Fibroblast of peridontal ligament (primary cell): ENCODE measurements around the gene TBC1D10A.

Experiments used
- DNase-seq: peaks from one replicate; pipeline ENCODE4 v3.0.0-alpha.2; 2010; ENCODE audit errors: extremely low read depth

Gene TBC1D10A

GRCh38 chr22:30320021-30320556 lies 6.7 kb downstream of the TBC1D10A start:
- no peak for DNase-seq

- no peak for DNase-seq
These were observed 7.8 kb downstream of the TBC1D10A start for GRCh38 chr22:30318799-30319419.

GRCh38 chr22:30317778-30318177 lies 9.0 kb downstream of the TBC1D10A start:
- no peak for DNase-seq

GRCh38 chr22:30315962-30316576 lies 10.7 kb downstream of the TBC1D10A start:
- DNase-seq = peak; percentile 73

GRCh38 chr22:30314915-30315314 lies 11.8 kb downstream of the TBC1D10A start:
- DNase-seq = no peak

- no peak for DNase-seq
These were observed 13.0 kb downstream of the TBC1D10A start for GRCh38 chr22:30313527-30314363.

GRCh38 chr22:30312053-30312452 lies 14.7 kb downstream of the TBC1D10A start:
- DNase-seq = peak; percentile 89

- peak; percentile 96 for DNase-seq
These were observed 15.6 kb downstream of the TBC1D10A start for GRCh38 chr22:30310881-30311771.

GRCh38 chr22:30309951-30310741 lies 16.6 kb downstream of the TBC1D10A start:
- peak; percentile 84 for DNase-seq

- no peak for DNase-seq
These were observed 18.1 kb downstream of the TBC1D10A start for GRCh38 chr22:30308518-30309230.

- no peak for DNase-seq
These were observed 18.6 kb downstream of the TBC1D10A start for GRCh38 chr22:30308093-30308492.

GRCh38 chr22:30307041-30307574 lies 19.6 kb downstream of the TBC1D10A start:
- DNase-seq = no peak

GRCh38 chr22:30306627-30307011 lies 20.1 kb downstream of the TBC1D10A start:
- DNase-seq = no peak

- DNase-seq = no peak
These were observed 20.7 kb downstream of the TBC1D10A start for GRCh38 chr22:30305906-30306626.

GRCh38 chr22:30305519-30305905 lies 21.2 kb downstream of the TBC1D10A start:
- no peak for DNase-seq

- DNase-seq = peak; percentile 62
These were observed 22.1 kb downstream of the TBC1D10A start for GRCh38 chr22:30304495-30305244.

- no peak for DNase-seq
These were observed 24.0 kb downstream of the TBC1D10A start for GRCh38 chr22:30302810-30303138.

GRCh38 chr22:30301995-30302809 lies 24.5 kb downstream of the TBC1D10A start:
- peak; percentile 86 for DNase-seq
